ENCODE measurements around the gene ARHGAP28.

The ARHGAP28 gene, protein sequence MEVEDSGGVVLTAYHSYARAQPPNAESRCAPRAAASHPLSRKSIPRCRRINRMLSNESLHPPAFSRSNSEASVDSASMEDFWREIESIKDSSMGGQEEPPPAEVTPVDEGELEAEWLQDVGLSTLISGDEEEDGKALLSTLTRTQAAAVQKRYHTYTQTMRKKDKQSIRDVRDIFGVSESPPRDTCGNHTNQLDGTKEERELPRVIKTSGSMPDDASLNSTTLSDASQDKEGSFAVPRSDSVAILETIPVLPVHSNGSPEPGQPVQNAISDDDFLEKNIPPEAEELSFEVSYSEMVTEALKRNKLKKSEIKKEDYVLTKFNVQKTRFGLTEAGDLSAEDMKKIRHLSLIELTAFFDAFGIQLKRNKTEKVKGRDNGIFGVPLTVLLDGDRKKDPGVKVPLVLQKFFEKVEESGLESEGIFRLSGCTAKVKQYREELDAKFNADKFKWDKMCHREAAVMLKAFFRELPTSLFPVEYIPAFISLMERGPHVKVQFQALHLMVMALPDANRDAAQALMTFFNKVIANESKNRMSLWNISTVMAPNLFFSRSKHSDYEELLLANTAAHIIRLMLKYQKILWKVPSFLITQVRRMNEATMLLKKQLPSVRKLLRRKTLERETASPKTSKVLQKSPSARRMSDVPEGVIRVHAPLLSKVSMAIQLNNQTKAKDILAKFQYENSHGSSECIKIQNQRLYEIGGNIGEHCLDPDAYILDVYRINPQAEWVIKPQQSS

GRCh38 chr18:6729247-6730091 is at the start of gene ARHGAP28:
ARHGAP28 (plus strand) TSS chr18:6729716; CDS start chr18:6729822, 106 bp downstream.
- peak within 1 kb of the TSS; percentile 28 to 30 for H3K9ac ChIP-seq (ENCODE audit: low read depth in 1 of 2, low read length in 2 of 2)
- H3K9me3 ChIP-seq (ENCODE audit: control insufficient read depth in 2 of 2, low read length in 2 of 2) = no peaks in the 10 kb centered on the region

DNA sequence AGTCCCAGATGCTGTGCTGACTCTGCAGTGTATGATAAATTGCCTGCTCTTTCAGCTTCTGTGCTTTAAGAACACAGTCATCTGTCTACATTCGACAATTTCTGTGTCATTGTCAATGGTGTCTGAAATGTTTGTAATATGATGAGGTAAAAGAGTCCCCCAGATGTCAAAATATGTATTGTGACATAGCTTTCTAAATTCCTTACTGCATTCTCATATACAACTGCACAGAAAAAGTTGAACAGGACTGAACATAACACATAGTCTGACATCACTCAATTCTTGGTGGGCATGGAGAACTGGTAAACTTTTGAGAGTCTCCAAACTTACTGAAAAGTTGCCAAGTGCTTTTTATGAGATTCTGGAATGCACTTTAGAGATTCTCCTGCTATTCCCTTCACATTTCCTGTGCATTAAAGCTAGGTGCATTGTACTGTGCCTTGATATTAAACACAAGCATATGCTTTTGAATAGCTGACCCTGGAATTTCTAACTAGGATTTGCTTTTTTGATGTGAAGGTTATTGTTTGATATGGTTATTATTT is 48.1 kb upstream of the ARHGAP28 start:
- Histone ChIP-seq H3K9me3 (ENCODE audit: control insufficient read depth in 2 of 2, low read length in 2 of 2) (no peaks in the 10 kb centered on the region), H3K9ac (ENCODE audit: low read depth in 1 of 2, low read length in 2 of 2) (no peak overlapping the region), H3K4me1 (ENCODE audit: control insufficient read depth in 2 of 2, insufficient read depth in 2 of 2, low read length in 2 of 2) (no peaks in the 10 kb centered on the region)

More at GRCh38 chr18:6729247-6730091, at the start of gene ARHGAP28:
- Histone ChIP-seq H3K27ac (ENCODE audit: low read depth in 2 of 2, low read length in 2 of 2) (peak within 1 kb of the TSS; percentile 65 to 77), H3K36me3 (ENCODE audit: control insufficient read depth in 2 of 2, insufficient read depth in 2 of 2, low read length in 2 of 2) (no peaks in the 10 kb centered on the region), H3K4me1 (ENCODE audit: control insufficient read depth in 2 of 2, insufficient read depth in 2 of 2, low read length in 2 of 2) (peaks cover 2% of the 10 kb centered on the region in 2 donors), H3K4me3 (ENCODE audit: low read length in 2 of 2) (peak within 1 kb of the TSS; percentile 75 to 87), H3K27me3 (ENCODE audit: control insufficient read depth in 2 of 2, insufficient read depth in 2 of 2, low read length in 2 of 2) (peaks cover 0 to 3% of the 10 kb centered on the region in 2 donors)

GRCh38 chr18:6682437-6683111 is 46.9 kb upstream of the ARHGAP28 start:
- Histone ChIP-seq H3K9me3 (ENCODE audit: control insufficient read depth in 2 of 2, low read length in 2 of 2) (no peaks in the 10 kb centered on the region), H3K4me3 (ENCODE audit: low read length in 2 of 2) (no peak overlapping the region), H3K4me1 (ENCODE audit: control insufficient read depth in 2 of 2, insufficient read depth in 2 of 2, low read length in 2 of 2) (no peaks in the 10 kb centered on the region), H3K36me3 (ENCODE audit: control insufficient read depth in 2 of 2, insufficient read depth in 2 of 2, low read length in 2 of 2) (no peaks in the 10 kb centered on the region), H3K27me3 (ENCODE audit: control insufficient read depth in 2 of 2, insufficient read depth in 2 of 2, low read length in 2 of 2) (no peaks in the 10 kb centered on the region), H3K27ac (ENCODE audit: low read depth in 2 of 2, low read length in 2 of 2) (no peak overlapping the region), H3K9ac (ENCODE audit: low read depth in 1 of 2, low read length in 2 of 2) (no peak overlapping the region)

More for the DNA sequence above, 48.1 kb upstream of the ARHGAP28 start:
- no peak overlapping the region for H3K27ac ChIP-seq (ENCODE audit: low read depth in 2 of 2, low read length in 2 of 2)
- H3K27me3 ChIP-seq (ENCODE audit: control insufficient read depth in 2 of 2, insufficient read depth in 2 of 2, low read length in 2 of 2) = no peaks in the 10 kb centered on the region
- H3K4me3 ChIP-seq (ENCODE audit: low read length in 2 of 2) = no peak overlapping the region
- H3K36me3 ChIP-seq (ENCODE audit: control insufficient read depth in 2 of 2, insufficient read depth in 2 of 2, low read length in 2 of 2) = no peaks in the 10 kb centered on the region

- no peak overlapping the region for H3K9ac ChIP-seq (ENCODE audit: low read depth in 1 of 2, low read length in 2 of 2)
- H3K4me1 ChIP-seq (ENCODE audit: control insufficient read depth in 2 of 2, insufficient read depth in 2 of 2, low read length in 2 of 2) = no peaks in the 10 kb centered on the region
- H3K27ac ChIP-seq (ENCODE audit: low read depth in 2 of 2, low read length in 2 of 2) = no peak overlapping the region
- no peaks in the 10 kb centered on the region for H3K27me3 ChIP-seq (ENCODE audit: control insufficient read depth in 2 of 2, insufficient read depth in 2 of 2, low read length in 2 of 2)
- H3K9me3 ChIP-seq (ENCODE audit: control insufficient read depth in 2 of 2, low read length in 2 of 2) = no peaks in the 10 kb centered on the region
- no peaks in the 10 kb centered on the region for H3K36me3 ChIP-seq (ENCODE audit: control insufficient read depth in 2 of 2, insufficient read depth in 2 of 2, low read length in 2 of 2)
- no peak overlapping the region for H3K4me3 ChIP-seq (ENCODE audit: low read length in 2 of 2)
Measured at GRCh38 chr18:6683112-6683876, 46.2 kb upstream of the ARHGAP28 start.

- Histone ChIP-seq H3K9ac (ENCODE audit: low read depth in 1 of 2, low read length in 2 of 2) (no peak overlapping the region), H3K27ac (ENCODE audit: low read depth in 2 of 2, low read length in 2 of 2) (no peak overlapping the region), H3K9me3 (ENCODE audit: control insufficient read depth in 2 of 2, low read length in 2 of 2) (no peaks in the 10 kb centered on the region), H3K4me3 (ENCODE audit: low read length in 2 of 2) (no peak overlapping the region), H3K4me1 (ENCODE audit: control insufficient read depth in 2 of 2, insufficient read depth in 2 of 2, low read length in 2 of 2) (no peaks in the 10 kb centered on the region), H3K27me3 (ENCODE audit: control insufficient read depth in 2 of 2, insufficient read depth in 2 of 2, low read length in 2 of 2) (no peaks in the 10 kb centered on the region), H3K36me3 (ENCODE audit: control insufficient read depth in 2 of 2, insufficient read depth in 2 of 2, low read length in 2 of 2) (no peaks in the 10 kb centered on the region)
Measured at GRCh38 chr18:6687676-6688075, 41.8 kb upstream of the ARHGAP28 start.

- Histone ChIP-seq H3K4me1 (ENCODE audit: control insufficient read depth in 2 of 2, insufficient read depth in 2 of 2, low read length in 2 of 2) (no peaks in the 10 kb centered on the region), H3K27ac (ENCODE audit: low read depth in 2 of 2, low read length in 2 of 2) (no peak overlapping the region)
Measured at GRCh38 chr18:6708890-6709289, 20.6 kb upstream of the ARHGAP28 start.

DNA sequence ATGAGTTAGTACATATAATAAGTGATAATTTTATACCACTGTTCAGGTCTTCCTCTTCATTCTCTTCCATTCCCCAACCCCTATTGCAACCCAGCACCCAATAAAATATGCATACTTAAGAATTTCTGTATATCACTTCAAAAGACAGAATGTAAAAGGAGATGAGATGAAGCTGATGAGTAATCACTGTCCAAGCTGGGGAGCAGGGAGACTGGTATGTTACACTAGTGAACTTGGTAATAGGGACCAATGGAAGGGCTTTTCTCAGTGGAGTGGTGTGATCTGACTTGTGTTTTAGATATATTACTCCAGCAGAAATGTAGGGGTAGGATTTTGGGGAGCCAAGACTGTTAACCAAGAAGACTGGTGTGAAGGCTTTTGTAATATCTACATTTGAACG is 18.0 kb upstream of the ARHGAP28 start:
- Histone ChIP-seq H3K9ac (ENCODE audit: low read depth in 1 of 2, low read length in 2 of 2) (no peak overlapping the region), H3K36me3 (ENCODE audit: control insufficient read depth in 2 of 2, insufficient read depth in 2 of 2, low read length in 2 of 2) (no peaks in the 10 kb centered on the region), H3K4me1 (ENCODE audit: control insufficient read depth in 2 of 2, insufficient read depth in 2 of 2, low read length in 2 of 2) (no peaks in the 10 kb centered on the region), H3K4me3 (ENCODE audit: low read length in 2 of 2) (no peak overlapping the region), H3K9me3 (ENCODE audit: control insufficient read depth in 2 of 2, low read length in 2 of 2) (no peaks in the 10 kb centered on the region), H3K27ac (ENCODE audit: low read depth in 2 of 2, low read length in 2 of 2) (no peak overlapping the region), H3K27me3 (ENCODE audit: control insufficient read depth in 2 of 2, insufficient read depth in 2 of 2, low read length in 2 of 2) (no peaks in the 10 kb centered on the region)

More at GRCh38 chr18:6708890-6709289, 20.6 kb upstream of the ARHGAP28 start:
- Histone ChIP-seq H3K36me3 (ENCODE audit: control insufficient read depth in 2 of 2, insufficient read depth in 2 of 2, low read length in 2 of 2) (no peaks in the 10 kb centered on the region), H3K27me3 (ENCODE audit: control insufficient read depth in 2 of 2, insufficient read depth in 2 of 2, low read length in 2 of 2) (no peaks in the 10 kb centered on the region), H3K4me3 (ENCODE audit: low read length in 2 of 2) (no peak overlapping the region), H3K9ac (ENCODE audit: low read depth in 1 of 2, low read length in 2 of 2) (no peak overlapping the region), H3K9me3 (ENCODE audit: control insufficient read depth in 2 of 2, low read length in 2 of 2) (no peaks in the 10 kb centered on the region)

DNA sequence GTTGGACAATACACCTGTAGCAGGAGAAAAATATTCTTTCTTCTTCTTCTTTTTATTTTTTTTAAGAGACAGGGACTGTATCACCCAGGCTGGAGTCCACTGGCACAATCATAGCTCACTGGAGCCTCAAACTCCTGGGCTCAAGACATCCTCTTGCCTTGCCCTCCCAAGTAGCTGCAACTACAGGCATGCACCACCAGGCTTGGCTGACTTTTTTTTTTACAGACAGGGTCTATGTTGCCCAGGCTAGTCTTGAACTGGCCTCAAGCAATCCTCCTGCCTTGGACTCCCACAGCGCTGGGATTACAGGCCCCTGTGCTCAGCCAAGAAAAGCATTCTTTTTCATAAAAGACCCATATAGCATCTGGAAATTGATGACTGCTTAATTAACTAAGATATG is 17.1 kb upstream of the ARHGAP28 start:
- H3K9me3 ChIP-seq (ENCODE audit: control insufficient read depth in 2 of 2, low read length in 2 of 2) = no peaks in the 10 kb centered on the region
- H3K4me3 ChIP-seq (ENCODE audit: low read length in 2 of 2) = no peak overlapping the region
- no peaks in the 10 kb centered on the region for H3K4me1 ChIP-seq (ENCODE audit: control insufficient read depth in 2 of 2, insufficient read depth in 2 of 2, low read length in 2 of 2)
- H3K27ac ChIP-seq (ENCODE audit: low read depth in 2 of 2, low read length in 2 of 2) = no peak overlapping the region
- no peaks in the 10 kb centered on the region for H3K27me3 ChIP-seq (ENCODE audit: control insufficient read depth in 2 of 2, insufficient read depth in 2 of 2, low read length in 2 of 2)
- no peaks in the 10 kb centered on the region for H3K36me3 ChIP-seq (ENCODE audit: control insufficient read depth in 2 of 2, insufficient read depth in 2 of 2, low read length in 2 of 2)
- H3K9ac ChIP-seq (ENCODE audit: low read depth in 1 of 2, low read length in 2 of 2) = no peak overlapping the region

GRCh38 chr18:6714010-6714409 is 15.5 kb upstream of the ARHGAP28 start:
- Histone ChIP-seq H3K27me3 (ENCODE audit: control insufficient read depth in 2 of 2, insufficient read depth in 2 of 2, low read length in 2 of 2) (no peaks in the 10 kb centered on the region), H3K36me3 (ENCODE audit: control insufficient read depth in 2 of 2, insufficient read depth in 2 of 2, low read length in 2 of 2) (no peaks in the 10 kb centered on the region), H3K9ac (ENCODE audit: low read depth in 1 of 2, low read length in 2 of 2) (no peak overlapping the region), H3K4me3 (ENCODE audit: low read length in 2 of 2) (no peak overlapping the region), H3K9me3 (ENCODE audit: control insufficient read depth in 2 of 2, low read length in 2 of 2) (no peaks in the 10 kb centered on the region), H3K27ac (ENCODE audit: low read depth in 2 of 2, low read length in 2 of 2) (no peak overlapping the region), H3K4me1 (ENCODE audit: control insufficient read depth in 2 of 2, insufficient read depth in 2 of 2, low read length in 2 of 2) (no peaks in the 10 kb centered on the region)

Data from mucosa of rectum (tissue), 2 donors.